ENCODE data around the gene CAMK4. TPM values are rescaled to one million over a fixed set of nuclear protein-coding genes. Genes with fewer than 3 reads are reported as not detected.
A peak's percentile ranks its signal among the peaks of the same experiment; 100 is the strongest.

Gene CAMK4
- total and polyA plus RNA-seq, 2 donors (not counting 3 experiments of a cell fraction or from before 2014, with no cell fraction given) = 2.2 to 5.4 TPM

DNA sequence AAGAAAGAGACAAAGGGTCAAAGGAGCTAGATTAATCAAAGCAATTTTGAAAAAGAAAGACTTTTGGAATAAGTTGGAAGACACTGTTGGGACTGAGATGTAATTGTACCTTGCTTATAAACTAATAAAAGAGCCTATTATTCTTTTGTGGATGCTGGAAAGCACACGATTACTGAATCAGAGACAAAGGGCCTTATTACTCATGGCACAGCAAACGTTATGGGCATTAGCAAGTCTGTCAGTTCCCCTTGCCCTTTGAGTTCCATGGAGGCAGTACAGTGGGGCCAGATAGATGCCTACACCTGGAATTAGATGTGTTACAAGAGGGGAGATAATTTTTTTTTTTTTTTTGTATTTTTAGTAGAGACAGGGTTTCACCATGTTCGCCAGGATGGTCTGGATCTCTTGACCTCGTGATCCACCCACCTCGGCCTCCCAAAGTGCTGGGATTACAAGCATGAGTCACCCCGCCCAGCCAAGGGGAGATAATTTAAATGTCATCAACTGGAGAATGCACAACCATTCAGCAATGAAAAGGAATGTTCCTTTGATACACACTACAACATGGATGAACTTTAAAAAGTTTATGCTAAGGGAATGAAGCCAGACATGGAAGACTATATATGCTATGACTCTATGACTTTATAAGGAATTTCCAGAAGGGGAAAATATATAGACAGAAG lies 159.2 kb downstream of the CAMK4 start:
- BruUV-seq (replicated peaks) = no TSS peak
- FAIRE-seq = no peak
- TF ChIP-seq, protein P1, sequence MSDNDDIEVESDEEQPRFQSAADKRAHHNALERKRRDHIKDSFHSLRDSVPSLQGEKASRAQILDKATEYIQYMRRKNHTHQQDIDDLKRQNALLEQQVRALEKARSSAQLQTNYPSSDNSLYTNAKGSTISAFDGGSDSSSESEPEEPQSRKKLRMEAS (IDR thresholded peaks at IDR 0.05; ENCODE audit: insufficient read depth, insufficient read length) = no peak
- Histone ChIP-seq H3K27ac (ENCODE audit: insufficient read depth, low read depth, low read length) (no peak overlapping the region), H3K4me3 (replicated peaks in 1 of 3; ENCODE audit: insufficient read depth in 1 of 3, low read depth in 1 of 3, low read length in 3 of 3) (no peak overlapping the region), H3K9ac (replicated peaks; ENCODE audit: extremely low read depth, insufficient read depth, low read length) (no peak overlapping the region), H3K9me3 (replicated peaks; ENCODE audit: control insufficient read depth, insufficient read depth, low read length) (no peaks in the 10 kb centered on the region), H3K9me1 (replicated peaks; ENCODE audit: control insufficient read depth, extremely low read depth, insufficient read depth, low read length) (no peaks in the 10 kb centered on the region), H3K4me1 (ENCODE audit: control insufficient read depth, extremely low read depth, insufficient read depth, low read length) (no peaks in the 10 kb centered on the region), H3K27me3 (ENCODE audit: control insufficient read depth in 2 of 2, insufficient read depth in 2 of 2, low read length in 2 of 2) (no peaks in the 10 kb centered on the region), H3K36me3 (ENCODE audit: control insufficient read depth in 2 of 2, extremely low read depth in 1 of 2, insufficient read depth in 2 of 2, low read length in 2 of 2) (no peaks in the 10 kb centered on the region), H2AFZ (ENCODE audit: low read depth, low read length) (no peak overlapping the region), H4K20me1 (replicated peaks; ENCODE audit: control insufficient read depth, extremely low read depth, insufficient read depth, low read length) (no peaks in the 10 kb centered on the region), H3K4me2 (ENCODE audit: insufficient read depth, low read length) (no peak overlapping the region), H3K79me2 (ENCODE audit: control insufficient read depth, insufficient read depth, low read length) (no peaks in the 10 kb centered on the region)
- DNase-seq (ENCODE audit: low read depth, low spot score) = no peak
- dilution Hi-C loops (cut with MboI; ENCODE audit: extremely low pct_ligation_motif_present, low sequenced_read_pairs) (no loop called here), intact Hi-C loops (cut with micrococcal nuclease) (no loop called here)
- ChIA-PET POLR2A (no interaction called here), CTCF (no interaction called here)

DNA sequence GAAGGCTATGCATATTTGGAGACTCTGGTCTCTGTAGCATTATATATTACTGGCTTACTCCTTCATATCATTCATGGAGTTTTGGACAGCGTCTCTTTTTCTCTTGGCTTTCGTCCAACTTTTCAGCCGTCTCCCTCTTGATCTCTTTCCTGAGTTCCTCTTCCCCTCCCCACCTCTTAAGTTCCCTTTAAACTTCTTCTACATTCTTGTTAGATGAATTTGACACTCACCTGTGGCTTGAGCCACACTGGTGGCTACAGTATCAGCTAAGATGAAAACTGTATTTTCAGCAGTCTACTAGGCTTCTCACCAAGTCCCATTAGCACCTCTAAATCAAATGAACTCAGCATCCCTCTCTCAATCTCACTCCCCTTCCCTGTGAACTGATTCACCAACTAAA lies 160.0 kb downstream of the CAMK4 start:
- intact Hi-C loops (cut with micrococcal nuclease) (no loop called here), dilution Hi-C loops (cut with MboI; ENCODE audit: extremely low pct_ligation_motif_present, low sequenced_read_pairs) (no loop called here)
- H3K79me2 ChIP-seq (ENCODE audit: control insufficient read depth, insufficient read depth, low read length) = no peaks in the 10 kb centered on the region
- no peaks in the 10 kb centered on the region for H3K9me3 ChIP-seq (replicated peaks; ENCODE audit: control insufficient read depth, insufficient read depth, low read length)
- peak; percentile 10 for DNase-seq (ENCODE audit: low read depth, low spot score)
- no peak overlapping the region for H3K9ac ChIP-seq (replicated peaks; ENCODE audit: extremely low read depth, insufficient read depth, low read length)
- TF ChIP-seq POLR2AphosphoS5 (IDR thresholded peaks at IDR 0.05; ENCODE audit: insufficient read depth, low read depth, low read length) = no peak
- ChIA-PET POLR2A (no interaction called here), CTCF (interaction anchor here (1.2 to 1.4 kb wide), 2 partner anchors 10 to 12 kb away, joined by 3 to 4 read pairs; no protein-coding TSS in a partner anchor)
- no peak overlapping the region for H2AFZ ChIP-seq (ENCODE audit: low read depth, low read length)
- no peaks in the 10 kb centered on the region for H3K4me1 ChIP-seq (ENCODE audit: control insufficient read depth, extremely low read depth, insufficient read depth, low read length)
- H3K27me3 ChIP-seq (ENCODE audit: control insufficient read depth in 2 of 2, insufficient read depth in 2 of 2, low read length in 2 of 2) = no peaks in the 10 kb centered on the region
- no peak overlapping the region for H3K4me3 ChIP-seq (replicated peaks in 1 of 3; ENCODE audit: insufficient read depth in 1 of 3, low read depth in 1 of 3, low read length in 3 of 3)
- no peak for FAIRE-seq
- H3K27ac ChIP-seq (ENCODE audit: insufficient read depth, low read depth, low read length) = no peak overlapping the region
- H3K9me1 ChIP-seq (replicated peaks; ENCODE audit: control insufficient read depth, extremely low read depth, insufficient read depth, low read length) = no peaks in the 10 kb centered on the region
- H3K36me3 ChIP-seq (ENCODE audit: control insufficient read depth in 2 of 2, extremely low read depth in 1 of 2, insufficient read depth in 2 of 2, low read length in 2 of 2) = no peaks in the 10 kb centered on the region
- H3K4me2 ChIP-seq (ENCODE audit: insufficient read depth, low read length) = no peak overlapping the region
- no peaks in the 10 kb centered on the region for H4K20me1 ChIP-seq (replicated peaks; ENCODE audit: control insufficient read depth, extremely low read depth, insufficient read depth, low read length)
- no TSS peak for BruUV-seq (replicated peaks)
